Tibial nerve (tissue), 4 donors: ENCODE data around the gene GOLGA6L7. TPM values are rescaled to one million over a fixed set of nuclear protein-coding genes. Genes with fewer than 3 reads are reported as not detected.
"Not testable (repeated sequence)": the region's sequence is repeated elsewhere in the genome, so short reads cannot be mapped to it uniquely, and the experiment has no call there.

Experiments used
- DNase-seq, 2 donors: peaks; one replicate each; pipeline ENCODE4 v3.0.0-alpha.2; 2019; ENCODE audit warnings: low spot score in 2 of 2
- H3K27ac ChIP-seq, 4 donors: fragments of 200-600 bp; sonication (generic) in 3 of 4; one replicate each; pipeline ENCODE4 v1.5.1; 2017 to 2019; ENCODE audit warnings: mild to moderate bottlenecking in 1 of 4
- H3K27me3 ChIP-seq, 2 donors: fragments of 200-600 bp; sonication (generic) in 1 of 2; one replicate each; pipeline versions ENCODE4 v1.5.1 to v1.6.0; 2017 to 2019
- H3K36me3 ChIP-seq, 3 donors: fragments of 200-600 bp; sonication (generic); one replicate each; pipeline ENCODE4 v1.5.1; 2018 to 2019
- H3K4me1 ChIP-seq, 4 donors: fragments of 200-600 bp; sonication (generic) in 3 of 4; one replicate each; pipeline ENCODE4 v1.5.1; 2017 to 2019
- H3K4me3 ChIP-seq, 4 donors: fragments of 200-600 bp; sonication (generic) in 3 of 4; one replicate each; pipeline ENCODE4 v1.5.1; 2017 to 2019; ENCODE audit warnings: mild to moderate bottlenecking in 1 of 4, moderate library complexity in 1 of 4
- H3K9me3 ChIP-seq, 4 donors: fragments of 200-600 bp; sonication (generic) in 3 of 4; one replicate each; pipeline ENCODE4 v1.5.1; 2017 to 2019
- WGBS, 2 donors: methylation state at CpG; one replicate each; pipeline ENCODE4 v1.1.5; 2018; 5-methylcytosine and 5-hydroxymethylcytosine counted together
- total RNA-seq, 4 donors: library from RNA; depleted of rRNA; stranded (reverse); fragments of >200 nt; gene quantifications; one replicate each; pipeline ENCODE4 v1.1.0, GENCODE V29; 2016

GOLGA6L7 gene
- total RNA-seq, 4 donors from 2014 or later: not detected

DNA sequence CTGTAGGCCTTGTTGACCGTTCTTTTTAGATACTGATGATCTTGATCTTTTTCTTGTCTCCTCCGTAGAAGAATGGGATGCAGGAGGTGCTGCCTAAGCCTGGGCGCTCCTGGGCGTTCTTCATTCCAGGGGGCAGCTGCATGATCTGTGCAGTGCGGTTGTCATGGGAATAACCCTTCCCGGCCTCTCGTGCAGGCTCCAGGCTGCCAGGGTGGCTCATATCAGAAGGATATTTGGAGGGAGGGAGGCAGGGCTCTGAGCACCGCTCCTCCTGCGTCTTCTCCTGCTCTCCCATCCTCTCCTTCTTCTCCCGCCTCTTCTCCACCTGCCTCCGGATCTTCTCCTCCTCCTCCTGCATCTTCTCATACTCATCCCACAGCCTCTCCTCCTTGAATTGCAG is 6.2 kb downstream of the GOLGA6L7 start:
- DNase-seq, H3K4me1 ChIP-seq, H3K27me3 ChIP-seq, H3K9me3 ChIP-seq, H3K27ac ChIP-seq, H3K36me3 ChIP-seq, H3K4me3 ChIP-seq: not testable (repeated sequence)
- 77 to 79% methylated on average over 11 of the region's 11 CpGs for WGBS, 2 donors

DNA sequence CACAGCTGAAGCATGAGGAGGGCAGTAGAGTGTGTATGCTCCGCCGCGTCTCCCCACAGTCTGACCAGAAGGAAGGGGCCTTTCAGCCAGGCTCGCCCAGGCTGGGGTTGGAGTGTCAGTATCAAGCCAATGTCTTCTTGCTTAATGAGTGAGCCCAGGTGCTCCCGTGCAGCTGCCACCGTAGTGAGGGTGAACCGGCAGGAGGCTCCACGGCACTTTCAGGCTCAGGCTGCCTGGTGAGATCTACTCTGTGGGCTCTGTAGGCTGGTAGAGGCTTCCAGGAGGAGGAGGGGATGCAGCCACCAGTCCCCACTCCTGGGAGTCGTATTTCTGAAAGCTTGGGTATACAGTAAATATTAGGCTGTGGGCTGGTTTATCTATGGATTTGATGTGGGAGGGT is 8.2 kb downstream of the GOLGA6L7 start:
- H3K9me3 ChIP-seq, DNase-seq, H3K36me3 ChIP-seq, H3K4me1 ChIP-seq, H3K27me3 ChIP-seq, H3K27ac ChIP-seq, H3K4me3 ChIP-seq: not testable (repeated sequence)
- 83% methylated on average over 5 of the region's 9 CpGs; no CpG with 5 or more reads in 1 of the 2 donors for WGBS, 2 donors

DNA sequence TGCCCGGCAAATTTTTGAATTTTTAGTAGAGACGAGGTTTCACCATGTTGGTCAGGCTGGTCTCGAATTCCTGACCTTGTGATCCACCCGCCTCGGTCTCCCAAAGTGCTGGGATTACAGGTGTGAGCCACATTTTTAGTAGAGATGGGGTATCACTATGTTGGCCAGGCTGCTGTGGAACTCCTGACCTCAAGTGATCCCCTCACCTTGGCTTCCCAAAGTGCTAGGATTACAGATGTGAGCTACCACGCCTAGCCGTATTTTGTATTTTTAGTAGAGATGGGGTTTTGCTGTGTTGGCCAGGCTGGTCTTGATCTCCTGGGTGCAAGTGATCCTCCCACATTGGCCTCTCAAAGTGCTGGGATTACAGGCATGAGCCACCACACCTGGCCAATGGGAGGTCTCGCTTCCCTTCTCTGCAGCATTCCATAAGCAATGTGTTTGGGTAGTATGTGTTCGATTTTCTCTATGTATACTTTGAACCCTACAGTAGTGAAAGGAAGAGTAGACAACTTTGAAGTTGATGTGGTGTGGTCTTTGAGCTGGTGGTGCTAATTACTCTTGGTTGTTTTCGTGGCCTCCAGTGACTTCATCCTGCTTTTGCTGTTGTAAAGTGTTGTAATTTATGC is 13.4 kb downstream of the GOLGA6L7 start:
- H3K9me3 ChIP-seq, H3K36me3 ChIP-seq, DNase-seq, H3K4me3 ChIP-seq, H3K27me3 ChIP-seq, H3K27ac ChIP-seq, H3K4me1 ChIP-seq: not testable (repeated sequence)
- WGBS, 2 donors: 94 to 95% methylated on average over 10 of the region's 10 CpGs

DNA sequence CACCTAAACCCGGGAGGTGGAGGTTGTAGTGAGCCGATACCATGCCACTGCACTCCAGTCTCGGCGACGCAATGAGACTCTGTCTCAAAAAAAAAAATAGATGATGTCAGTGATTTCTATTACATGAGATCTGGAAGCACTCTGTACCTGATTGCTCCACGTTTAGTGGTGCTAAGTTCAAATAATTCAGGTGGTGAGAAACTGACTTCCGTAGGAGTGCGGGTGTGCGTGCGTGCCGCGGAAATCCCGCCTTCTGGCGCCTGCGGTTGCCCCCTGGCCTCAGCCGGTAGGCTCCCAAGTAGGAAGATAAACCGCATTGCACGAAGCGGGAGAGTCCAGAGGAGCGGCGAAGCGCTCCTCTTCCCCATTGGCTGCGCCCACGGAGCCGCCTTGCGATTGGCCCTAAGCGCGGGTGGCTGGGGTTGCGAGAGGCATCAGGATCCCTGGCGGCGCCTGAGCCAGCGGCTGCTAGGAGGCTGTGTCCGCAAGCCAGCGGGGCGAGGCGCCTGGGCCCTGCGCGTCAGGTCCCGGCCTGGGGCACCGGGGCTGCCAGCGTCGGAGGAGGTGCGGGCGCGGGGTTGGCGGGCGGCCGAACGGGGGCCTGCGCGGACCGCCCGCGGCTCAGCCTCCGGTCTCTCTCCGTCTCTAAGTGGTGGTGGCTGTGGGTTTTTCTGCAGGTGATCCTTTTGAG is 16.4 kb downstream of the GOLGA6L7 start:
- H3K4me1 ChIP-seq, H3K27ac ChIP-seq, H3K36me3 ChIP-seq, H3K27me3 ChIP-seq, H3K9me3 ChIP-seq: not testable (repeated sequence)
- peak in 1 of 2 donors; percentile 11 for DNase-seq
- peak overlapping the region in 2 of 4 donors; percentile 23 to 48 for H3K4me3 ChIP-seq
- WGBS, 2 donors: 4 to 5% methylated on average over 29 to 56 of the region's 56 CpGs

DNA sequence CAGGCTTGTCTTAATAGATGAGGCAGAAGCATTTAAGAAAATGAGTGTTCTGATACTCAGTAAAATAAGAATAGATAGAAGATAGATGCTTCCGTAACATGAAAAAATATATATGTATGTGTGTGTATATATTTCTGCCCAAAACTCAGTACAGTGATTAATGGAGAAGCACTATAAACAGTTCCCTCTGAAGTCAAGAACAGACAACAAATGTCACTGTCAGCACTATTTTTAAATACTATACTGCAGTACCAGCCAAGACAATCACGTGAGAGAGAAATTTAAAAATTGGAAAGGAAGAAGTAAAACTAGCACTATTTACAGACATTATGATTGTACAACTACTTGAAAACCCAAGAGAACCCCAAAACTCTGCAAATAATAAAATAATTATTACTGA is 27.0 kb downstream of the GOLGA6L7 start:
- H3K27me3 ChIP-seq, DNase-seq, H3K27ac ChIP-seq, H3K4me3 ChIP-seq, H3K36me3 ChIP-seq, H3K9me3 ChIP-seq, H3K4me1 ChIP-seq: not testable (repeated sequence)
- WGBS, 2 donors: 71 to 79% methylated on average over 2 of the region's 2 CpGs

DNA sequence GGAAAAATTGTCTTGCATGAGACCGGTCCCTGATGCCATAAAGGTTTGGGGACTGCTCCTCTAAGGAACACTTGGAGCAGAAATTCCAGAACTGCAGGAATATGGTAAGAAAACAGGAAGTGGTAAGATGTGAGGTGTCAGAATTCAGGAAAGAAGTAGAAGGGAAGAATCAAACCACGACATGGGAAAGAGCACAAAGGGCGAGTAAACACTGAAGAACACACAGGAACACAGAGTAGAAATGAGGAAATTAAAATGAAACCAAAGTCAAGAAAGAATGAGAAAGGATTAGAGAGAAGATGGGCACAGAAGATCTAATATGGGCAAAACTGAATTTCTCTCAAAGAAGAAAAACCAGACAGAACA is 28.5 kb downstream of the GOLGA6L7 start:
- not testable (repeated sequence) for H3K27ac ChIP-seq, H3K36me3 ChIP-seq
- WGBS, 2 donors: 71% methylated on average over 1 of the region's 3 CpGs; no CpG with 5 or more reads in 1 of the 2 donors

DNA sequence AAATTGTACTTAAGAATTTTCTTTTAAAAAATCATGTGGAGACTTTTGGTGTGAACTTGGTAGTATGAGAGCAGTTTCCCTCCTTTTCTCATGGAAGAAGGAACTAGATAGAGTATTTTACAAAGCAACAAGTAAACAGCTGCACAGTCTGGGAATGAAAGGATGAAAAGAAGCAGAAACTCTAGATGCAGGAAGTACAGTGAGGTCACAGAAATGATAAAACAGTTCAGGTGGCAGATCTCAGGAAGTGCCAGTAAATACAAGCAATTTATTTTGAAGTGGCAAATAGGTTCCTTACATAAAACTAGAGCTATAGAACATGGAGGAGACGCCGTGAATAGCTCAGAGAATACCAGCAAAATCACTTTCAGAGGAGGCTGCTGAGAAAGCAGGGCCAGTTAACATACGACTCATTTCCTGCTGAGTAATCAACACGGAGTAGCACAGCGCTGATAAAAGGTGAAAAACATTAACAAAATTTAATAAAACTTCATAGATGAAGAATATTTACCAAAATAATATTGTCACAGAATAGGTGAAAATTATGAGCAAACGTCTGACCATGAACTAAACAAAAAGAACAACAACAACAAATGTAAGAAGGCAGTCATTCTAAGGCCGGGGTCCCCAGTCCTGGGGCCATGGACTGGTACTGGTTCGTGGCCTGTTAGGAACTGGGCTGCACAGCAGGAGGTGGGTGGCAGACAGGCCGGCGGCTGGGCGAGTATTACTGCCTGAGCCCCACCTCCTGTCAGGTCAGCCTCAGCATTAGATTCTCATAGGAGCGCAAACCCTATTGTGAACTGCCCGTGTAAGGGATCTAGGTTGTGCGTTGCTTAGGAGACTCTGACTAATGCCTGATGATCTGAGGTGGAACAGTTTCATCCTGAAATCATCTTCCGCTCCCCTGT is 29.2 kb downstream of the GOLGA6L7 start:
- not testable (repeated sequence) for H3K4me1 ChIP-seq, H3K27me3 ChIP-seq, DNase-seq, H3K27ac ChIP-seq, H3K4me3 ChIP-seq, H3K9me3 ChIP-seq, H3K36me3 ChIP-seq
- WGBS, 2 donors: 53 to 67% methylated on average over 7 to 9 of the region's 15 CpGs

More for the DNA sequence above, 28.5 kb downstream of the GOLGA6L7 start:
- H3K4me3 ChIP-seq, H3K9me3 ChIP-seq, DNase-seq, H3K27me3 ChIP-seq, H3K4me1 ChIP-seq: not testable (repeated sequence)

DNA sequence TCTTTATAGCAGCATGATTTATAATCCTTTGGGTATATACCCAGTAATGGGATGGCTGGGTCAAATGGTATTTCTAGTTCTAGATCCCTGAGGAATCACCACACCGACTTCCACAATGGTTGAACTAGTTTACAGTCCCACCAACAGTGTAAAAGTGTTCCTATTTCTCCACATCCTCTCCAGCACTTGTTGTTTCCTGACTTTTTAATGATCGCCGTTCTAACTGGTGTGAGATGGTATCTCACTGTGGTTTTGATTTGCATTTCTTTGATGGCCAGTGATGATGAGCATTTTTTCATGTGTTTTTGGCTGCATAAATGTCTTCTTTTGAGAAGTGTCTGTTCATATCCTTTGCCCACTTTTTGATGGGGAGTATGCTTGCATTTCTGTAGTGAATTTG is 30.3 kb downstream of the GOLGA6L7 start:
- not testable (repeated sequence) for H3K4me1 ChIP-seq, H3K36me3 ChIP-seq, H3K27ac ChIP-seq, H3K9me3 ChIP-seq, H3K27me3 ChIP-seq, H3K4me3 ChIP-seq, DNase-seq
- 91 to 100% methylated on average over 2 of the region's 3 CpGs for WGBS, 2 donors

DNA sequence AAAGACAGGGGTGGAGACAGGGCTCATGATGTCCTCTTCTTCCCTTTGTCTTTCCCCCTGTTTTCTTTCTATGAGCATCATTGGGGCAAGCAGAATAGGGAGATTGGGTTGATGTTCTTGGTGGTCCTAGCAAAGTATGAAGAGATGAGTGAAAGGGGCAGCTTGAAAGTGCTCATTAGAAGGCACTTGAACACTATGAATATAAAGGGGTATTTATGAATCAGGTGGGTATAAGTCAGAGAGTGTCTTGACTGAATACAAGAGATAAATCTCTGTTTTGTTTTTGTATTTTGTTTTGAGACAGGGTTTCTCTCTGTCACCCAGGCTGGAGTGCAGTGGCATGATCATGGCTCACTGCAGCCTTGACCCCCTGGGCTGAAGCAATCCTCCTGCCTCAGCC is 34.4 kb downstream of the GOLGA6L7 start:
- not testable (repeated sequence) for H3K4me1 ChIP-seq, H3K4me3 ChIP-seq, H3K36me3 ChIP-seq, H3K27me3 ChIP-seq, DNase-seq, H3K9me3 ChIP-seq, H3K27ac ChIP-seq

DNA sequence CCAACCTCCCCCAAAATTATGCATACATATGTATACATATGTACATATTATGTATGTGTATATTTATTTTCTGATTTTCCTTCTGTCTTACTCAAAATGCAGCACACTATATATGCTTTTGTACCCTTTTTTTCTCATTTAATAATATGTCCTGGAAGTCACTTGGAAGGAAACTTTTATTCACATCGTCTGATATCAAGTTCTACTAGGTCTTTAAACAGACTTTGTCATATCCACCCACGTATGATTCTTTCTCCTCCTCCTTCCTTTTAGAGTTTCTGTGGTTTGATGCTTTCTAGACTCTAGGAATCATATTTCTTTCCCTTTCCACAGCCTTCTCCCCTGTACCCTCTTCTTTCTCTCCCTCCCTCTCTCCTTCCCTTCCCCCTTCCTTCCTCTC is 35.1 kb downstream of the GOLGA6L7 start:
- WGBS, 2 donors: 7 to 8% methylated on average over 1 to 2 of the region's 2 CpGs
- not testable (repeated sequence) for H3K36me3 ChIP-seq, DNase-seq, H3K4me3 ChIP-seq, H3K27me3 ChIP-seq, H3K9me3 ChIP-seq, H3K4me1 ChIP-seq, H3K27ac ChIP-seq

DNA sequence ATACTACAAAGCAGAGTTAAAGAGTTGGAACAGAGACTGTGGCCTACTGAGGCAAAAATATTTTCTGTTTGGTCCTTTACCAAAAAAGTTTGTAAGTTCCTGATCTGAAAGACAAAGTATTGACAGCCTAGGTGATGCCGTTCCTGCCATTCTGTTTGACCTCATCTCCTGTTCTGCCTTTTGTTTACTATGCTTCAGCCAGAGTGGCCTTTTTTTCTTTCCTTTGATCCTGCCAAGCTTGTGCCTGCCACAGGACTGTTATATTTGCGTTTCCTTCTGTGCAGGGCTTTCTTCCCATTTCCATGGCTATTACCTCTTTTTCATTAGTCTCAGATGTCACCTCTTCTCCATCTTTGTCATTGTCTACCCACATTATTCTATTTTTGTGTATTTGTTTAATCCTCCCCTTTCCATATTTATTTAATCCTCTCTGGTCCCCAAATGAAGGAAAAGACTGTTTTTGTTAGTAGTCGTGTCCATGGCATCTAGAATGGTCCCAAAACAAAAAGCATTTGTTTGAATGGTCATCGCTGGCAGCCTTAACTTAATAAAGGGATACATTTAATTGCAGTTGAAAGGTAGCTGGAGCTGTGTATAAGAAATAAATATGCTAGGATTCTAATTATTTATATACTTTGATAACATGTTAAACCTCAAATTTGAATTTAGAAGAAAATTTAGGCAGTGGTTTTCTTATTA is 36.4 kb downstream of the GOLGA6L7 start:
- 49 to 61% methylated on average over 4 of the region's 4 CpGs for WGBS, 2 donors
- H3K36me3 ChIP-seq, H3K9me3 ChIP-seq, H3K27ac ChIP-seq, H3K4me1 ChIP-seq, H3K27me3 ChIP-seq, DNase-seq, H3K4me3 ChIP-seq: not testable (repeated sequence)

DNA sequence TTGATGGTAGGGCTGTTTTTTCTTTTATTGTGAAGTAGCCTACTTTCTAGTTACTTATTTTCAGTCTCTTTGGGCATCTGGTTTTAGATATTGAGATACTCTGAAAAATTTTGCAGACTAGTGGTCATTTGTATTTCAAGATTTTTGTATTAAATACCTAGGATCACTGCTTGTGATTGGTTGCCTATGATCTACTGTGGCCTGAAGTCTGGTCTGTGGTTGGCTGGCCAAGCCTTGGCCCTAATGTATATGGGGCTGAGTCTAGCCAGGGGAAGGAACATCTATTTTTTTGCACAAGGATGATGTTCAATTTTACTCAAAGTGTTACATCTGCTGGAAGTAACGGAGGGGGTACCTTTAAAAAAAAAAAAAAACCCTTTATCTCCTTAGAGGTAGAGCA is 38.0 kb downstream of the GOLGA6L7 start:
- not testable (repeated sequence) for H3K4me3 ChIP-seq, H3K4me1 ChIP-seq, H3K9me3 ChIP-seq, H3K27ac ChIP-seq, H3K27me3 ChIP-seq, H3K36me3 ChIP-seq, DNase-seq
- WGBS, 2 donors: 90 to 100% methylated on average over 1 of the region's 1 CpG

DNA sequence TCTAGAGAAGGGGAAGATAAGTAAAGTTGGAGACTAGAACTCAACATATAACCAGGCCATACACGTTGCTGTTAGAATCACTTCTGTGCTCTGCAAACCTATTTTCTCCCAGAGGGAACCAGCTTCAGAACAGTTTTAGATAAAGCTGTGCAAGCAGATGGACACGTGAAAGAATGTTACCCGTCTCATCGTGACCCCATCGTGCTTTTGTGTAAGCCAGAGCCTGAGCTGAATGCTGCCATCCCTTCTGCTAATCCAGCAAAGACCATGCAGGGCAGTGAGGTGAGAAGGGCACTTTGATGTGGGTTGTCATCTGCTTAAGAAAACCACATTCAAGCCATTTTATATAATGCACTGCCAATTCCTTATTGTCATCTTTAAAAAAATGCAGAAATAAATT is 40.3 kb downstream of the GOLGA6L7 start:
- not testable (repeated sequence) for H3K4me3 ChIP-seq, DNase-seq, H3K36me3 ChIP-seq, H3K27ac ChIP-seq, H3K27me3 ChIP-seq, H3K9me3 ChIP-seq, H3K4me1 ChIP-seq
- WGBS, 2 donors: 50 to 88% methylated on average over 5 of the region's 5 CpGs
